ENCODE results near the gene LEFTY1.

- TF ChIP-seq CEBPB (IDR thresholded peaks at IDR 0.05) (no peak), FOXM1 (IDR thresholded peaks at IDR 0.05; ENCODE audit: borderline replicate concordance, low read depth) (no peak)
Observed at GRCh38 chr1:225903623-225904022, 14.7 kb upstream of the LEFTY1 start.

Measured in Ishikawa (cell line).